Measurements from ENCODE around the gene PRR36. TPM values are rescaled to one million over a fixed set of nuclear protein-coding genes. Genes with fewer than 3 reads are reported as not detected.

PRR36 gene
- total and polyA plus RNA-seq, 10 of the 15 experiments (the other 5 are each of a cell fraction or from before 2014, with no cell fraction given) = 0.04 TPM; not detected in 9

- Histone ChIP-seq H4K20me1 (ENCODE audit: control insufficient read depth, insufficient read depth) (no peaks in the 10 kb centered on the region), H3K36me3 (ENCODE audit: control insufficient read depth in 2 of 2, insufficient read depth in 2 of 2, low read length in 1 of 2) (peaks cover 0 to 14% of the 10 kb centered on the region in 2 experiments; a peak in 3 of 4 replicates), H3K9me3 (replicated peaks; ENCODE audit: control insufficient read depth, insufficient read depth, low read length) (no peaks in the 10 kb centered on the region), H3K4me2 (ENCODE audit: control insufficient read depth, insufficient read depth) (no peak overlapping the region), H3K79me2 (ENCODE audit: control insufficient read depth, insufficient read depth, low read length) (no peaks in the 10 kb centered on the region; the same call in 1 of the 2 replicates), H3K27me3 (replicated peaks in 1 of 2; ENCODE audit: control insufficient read depth in 2 of 2, insufficient read depth in 2 of 2, low read length in 1 of 2) (peaks cover 8 to 10% of the 10 kb centered on the region in 2 experiments), H2AFZ (ENCODE audit: control insufficient read depth, low read depth, low read length) (no peak overlapping the region), H3K4me1 (ENCODE audit: control insufficient read depth, insufficient read depth, low read length) (no peaks in the 10 kb centered on the region), H3K27ac (ENCODE audit: control insufficient read depth, insufficient read depth) (no peak overlapping the region), H3K9ac (ENCODE audit: control insufficient read depth, insufficient read depth, low read length) (no peak overlapping the region), H3K4me3 (no peak overlapping the region)
- WGBS (ENCODE audit: insufficient coverage, insufficient replicate concordance, low lambda C conversion rate, missing lambda C conversion rate) = 94% methylated on average over 34 of the region's 39 CpGs
- ATAC-seq (no peak), DNase-seq (ENCODE audit: low read depth, low spot score) (no peak), FAIRE-seq (no peak)
- in situ Hi-C loops (cut with MboI) = no loop called here
- POLR2A ChIA-PET = no interaction called here
- SMC1A ChIA-PET (ENCODE audit: uncharacterized antibody, unreplicated experiment) = no interaction called here
- BruUV-seq (replicated peaks) = no TSS peak
- intact Hi-C loops (cut with micrococcal nuclease; ENCODE audit: unreplicated experiment) = no loop called here
- RAD21 ChIA-PET (ENCODE audit: unreplicated experiment) = interaction anchor here (0.6 kb wide), 1 partner anchor 617 kb away, joined by 3 read pairs; no protein-coding TSS in a partner anchor
- TF ChIP-seq YBX1 (IDR thresholded peaks at IDR 0.05) (no peak), JUNB (IDR thresholded peaks at IDR 0.05) (no peak), POLR2A (IDR thresholded peaks at IDR 0.05; ENCODE audit: low read depth, low read length) (peak; percentile 33; the same call in 1 of the 2 replicates), RELB (IDR thresholded peaks at IDR 0.05; ENCODE audit: low read depth) (no peak), IRF3 (IDR thresholded peaks at IDR 0.05) (no peak), MYC (IDR thresholded peaks at IDR 0.05; ENCODE audit: insufficient read depth, insufficient read length, insufficient replicate concordance, low read length, severe bottlenecking) (no peak)
- CTCF ChIA-PET = no interaction called here
Measured at GRCh38 chr19:7912697-7913564, 38.7 kb upstream of the PRR36 start.
